Activated CD8-positive, alpha-beta T cell treated with anti-CD3 and anti-CD28 coated beads, Interleukin-2, amount 10 ng/mL, durations not matched to agents 7 days and 5 days (primary cell): ENCODE data around the gene KRT9. TPM values are rescaled to one million over a fixed set of nuclear protein-coding genes. Genes with fewer than 3 reads are reported as not detected.

Experiments used
- ATAC-seq: fragments of 150-1000 bp; cut with Tn5 transposase; one replicate; pipeline ENCODE4 v1.10.0; 2021; ENCODE audit warnings: moderate library complexity
- CTCF ChIA-PET: fragments of 350-600 bp; sonication (Branson Sonifier 250); formaldehyde crosslinking; loops from one replicate; lab custom pipeline; 2021; ENCODE audit warnings: antibody characterized with exemption; lab: Charles Lee
- POLR2A ChIA-PET: fragments of 350-600 bp; sonication (Branson Sonifier 250); formaldehyde crosslinking; loops from one replicate; lab custom pipeline; 2021; ENCODE audit warnings: antibody characterized with exemption; lab: Charles Lee
- DNase-seq: peaks from one replicate; pipeline ENCODE4 v3.0.0-alpha.2; 2020
- H3K27ac Mint-ChIP-seq: one replicate; pipeline ENCODE4 v1.8.0; 2021; ENCODE audit warnings: mild to moderate bottlenecking, mixed read lengths
- H3K27me3 Mint-ChIP-seq: one replicate; pipeline ENCODE4 v1.8.0; 2021; ENCODE audit warnings: low read depth, mixed read lengths
- H3K36me3 Mint-ChIP-seq: one replicate; pipeline ENCODE4 v1.8.0; 2021; ENCODE audit warnings: low read depth, mixed read lengths
- H3K4me1 Mint-ChIP-seq: one replicate; pipeline ENCODE4 v1.8.0; 2021; ENCODE audit warnings: low read depth, mixed read lengths
- H3K4me3 Mint-ChIP-seq: one replicate; pipeline ENCODE4 v1.8.0; 2021; ENCODE audit warnings: mild to moderate bottlenecking, mixed read lengths
- H3K9me3 Mint-ChIP-seq: one replicate; pipeline ENCODE4 v1.8.0; 2022; ENCODE audit warnings: mixed read lengths; ENCODE audit not compliant: insufficient read depth
- total RNA-seq, 2 experiments: library from RNA; stranded (reverse); gene quantifications; one replicate each; pipeline ENCODE4 v1.2.3, GENCODE V29; 2021

KRT9 gene
- total RNA-seq, 2 experiments from 2014 or later = not detected

DNA sequence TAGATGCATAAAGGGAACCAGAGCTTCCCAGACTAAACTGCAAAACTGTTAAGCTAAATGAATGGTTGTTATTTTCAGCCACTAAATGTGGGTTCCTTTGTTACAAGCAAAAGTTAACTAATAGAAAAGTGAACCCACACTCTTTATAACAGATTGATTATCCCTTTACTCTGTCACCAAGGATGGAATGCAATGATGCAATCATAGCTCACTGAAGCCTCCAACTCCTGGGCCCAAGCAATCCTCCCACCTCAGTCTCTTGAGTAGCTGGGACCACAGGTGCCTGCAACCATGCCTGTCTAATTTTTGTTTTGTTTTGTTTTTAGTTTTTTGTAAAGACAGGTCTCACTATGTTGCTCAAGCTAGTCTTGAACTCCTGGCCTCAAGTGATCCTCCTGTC is 6.5 kb downstream of the KRT9 start:
- no peak for ATAC-seq
- H3K36me3 Mint-ChIP-seq = peaks cover 5% of the 10 kb centered on the region
- POLR2A ChIA-PET = no interaction called here
- H3K4me1 Mint-ChIP-seq = peaks cover 8% of the 10 kb centered on the region
- no peak overlapping the region for H3K4me3 Mint-ChIP-seq
- DNase-seq = no peak
- H3K27me3 Mint-ChIP-seq = peaks cover 30% of the 10 kb centered on the region
- no peak overlapping the region for H3K27ac Mint-ChIP-seq
- H3K9me3 Mint-ChIP-seq = peaks cover 8% of the 10 kb centered on the region
- CTCF ChIA-PET = interaction anchor here (1.2 to 4.9 kb wide), 4 partner anchors 16 to 243 kb away, joined by 4 to 31 read pairs (median 11); no protein-coding TSS in a partner anchor

DNA sequence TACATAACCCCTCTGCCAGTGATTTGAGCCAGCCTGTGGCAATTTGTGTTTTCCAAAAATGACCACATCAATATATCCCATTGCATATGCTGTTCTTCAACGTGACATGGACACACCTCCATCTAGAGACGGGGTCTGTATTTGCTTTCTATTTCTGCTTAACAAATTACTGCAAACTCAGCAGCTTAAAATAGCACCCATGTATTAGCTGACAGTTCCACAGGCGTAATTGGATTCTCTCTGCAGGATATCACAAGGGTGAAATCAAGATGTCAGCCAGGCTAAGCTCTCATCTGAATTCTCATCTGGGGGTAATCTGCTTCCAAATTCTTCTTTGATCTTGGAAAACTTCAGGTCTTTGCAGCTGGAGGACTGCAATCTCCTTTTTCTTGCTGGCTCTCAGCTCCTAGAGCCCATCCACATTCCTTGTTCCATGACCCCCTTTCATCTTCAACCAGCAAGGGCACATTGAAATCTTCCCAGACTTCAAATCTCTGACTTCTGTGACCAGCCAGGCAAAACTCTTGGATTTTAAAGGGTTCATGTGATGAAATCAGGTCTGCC is 8.2 kb downstream of the KRT9 start:
- no peak for DNase-seq
- Mint-ChIP-seq H3K9me3 (peaks cover 8% of the 10 kb centered on the region), H3K4me1 (peaks cover 8% of the 10 kb centered on the region), H3K36me3 (peaks cover 5% of the 10 kb centered on the region), H3K27ac (no peak overlapping the region), H3K4me3 (no peak overlapping the region), H3K27me3 (peaks cover 33% of the 10 kb centered on the region)
- ChIA-PET POLR2A (no interaction called here), CTCF (interaction anchor here (1.1 to 4.9 kb wide), 4 partner anchors 14 to 102 kb away, joined by 3 to 31 read pairs (median 8); no protein-coding TSS in a partner anchor)
- no peak for ATAC-seq

DNA sequence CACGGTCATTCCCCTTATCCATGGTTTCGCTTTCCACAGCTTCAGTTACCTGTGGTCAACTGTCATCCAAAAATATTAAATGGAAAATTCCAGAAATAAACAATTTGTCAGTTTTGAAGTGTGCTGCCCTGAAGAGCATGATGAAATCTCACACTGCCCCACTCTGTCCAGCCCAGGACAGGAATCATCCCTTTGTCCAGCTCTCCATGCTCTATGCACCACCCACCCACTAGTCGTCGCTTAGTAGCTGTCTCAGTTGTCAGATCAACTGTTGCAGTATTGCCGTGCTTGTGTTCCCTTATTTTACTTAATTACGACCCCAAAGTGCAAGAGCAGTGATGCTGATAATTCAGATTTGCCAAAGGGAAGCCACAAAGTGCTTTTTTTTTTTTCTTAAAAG is 10.3 kb downstream of the KRT9 start:
- ATAC-seq = no peak

DNA sequence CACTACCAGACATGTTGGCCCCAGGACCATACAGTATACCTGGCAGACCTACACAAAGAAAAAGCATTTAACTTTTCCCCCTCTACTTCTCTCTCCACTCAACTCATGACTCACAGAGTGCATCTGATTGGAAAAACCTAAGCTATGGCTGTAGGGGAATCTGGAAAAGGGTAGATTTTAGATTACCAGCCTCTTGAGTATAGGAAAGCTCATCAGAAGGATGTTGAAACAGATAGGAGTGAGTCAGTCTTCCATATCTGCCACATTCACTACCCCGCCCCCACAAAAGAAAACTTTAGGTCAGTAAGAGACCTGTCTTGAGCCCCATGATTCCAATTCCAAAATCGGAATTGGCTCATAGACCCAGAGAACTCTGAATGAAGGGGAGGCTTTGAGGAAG is 12.3 kb downstream of the KRT9 start:
- Mint-ChIP-seq H3K36me3 (no peaks in the 10 kb centered on the region), H3K27ac (no peak overlapping the region), H3K4me1 (no peaks in the 10 kb centered on the region), H3K9me3 (no peaks in the 10 kb centered on the region), H3K4me3 (no peak overlapping the region), H3K27me3 (peaks cover 31% of the 10 kb centered on the region)
- no peak for ATAC-seq
- POLR2A ChIA-PET = no interaction called here
- no peak for DNase-seq
- CTCF ChIA-PET = interaction anchor here (2.6 to 2.8 kb wide), 2 partner anchors 10 kb away, joined by 19 to 29 read pairs; no protein-coding TSS in a partner anchor

More for the DNA sequence above, 10.3 kb downstream of the KRT9 start:
- ChIA-PET POLR2A (no interaction called here), CTCF (interaction anchor here (2.6 kb wide), 1 partner anchor 12 kb away, joined by 19 read pairs; no protein-coding TSS in a partner anchor)
- Mint-ChIP-seq H3K9me3 (no peaks in the 10 kb centered on the region), H3K27me3 (peaks cover 35% of the 10 kb centered on the region), H3K4me1 (no peaks in the 10 kb centered on the region), H3K4me3 (no peak overlapping the region), H3K27ac (no peak overlapping the region), H3K36me3 (no peaks in the 10 kb centered on the region)
- no peak for DNase-seq

DNA sequence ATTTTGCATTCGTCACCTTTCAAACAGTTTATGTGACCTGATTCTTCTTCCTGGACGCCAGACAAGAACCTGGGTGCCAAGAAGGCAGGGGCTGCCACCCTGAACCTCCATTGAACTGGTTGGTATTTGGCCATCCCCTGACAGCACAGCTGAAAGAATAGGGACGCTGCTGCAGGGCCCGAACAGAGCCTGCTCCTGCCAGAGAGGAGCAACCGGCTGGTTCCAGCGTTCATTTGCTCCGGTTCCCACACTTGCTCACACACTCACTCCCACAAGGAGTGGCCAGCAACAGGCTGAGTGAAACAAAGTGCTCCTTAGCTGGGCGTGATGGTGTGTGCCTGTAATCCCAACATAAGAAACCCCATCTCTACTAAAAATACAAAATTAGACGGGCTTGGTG is 14.9 kb downstream of the KRT9 start:
- Mint-ChIP-seq H3K9me3 (no peaks in the 10 kb centered on the region), H3K27me3 (peaks cover 24% of the 10 kb centered on the region), H3K4me1 (no peaks in the 10 kb centered on the region), H3K4me3 (no peak overlapping the region), H3K27ac (no peak overlapping the region), H3K36me3 (no peaks in the 10 kb centered on the region)
- no peak for ATAC-seq
- ChIA-PET CTCF (interaction anchor here (1.6 to 2.8 kb wide), 3 partner anchors 8 to 106 kb away, joined by 6 to 29 read pairs (median 8); no protein-coding TSS in a partner anchor), POLR2A (no interaction called here)
- no peak for DNase-seq

DNA sequence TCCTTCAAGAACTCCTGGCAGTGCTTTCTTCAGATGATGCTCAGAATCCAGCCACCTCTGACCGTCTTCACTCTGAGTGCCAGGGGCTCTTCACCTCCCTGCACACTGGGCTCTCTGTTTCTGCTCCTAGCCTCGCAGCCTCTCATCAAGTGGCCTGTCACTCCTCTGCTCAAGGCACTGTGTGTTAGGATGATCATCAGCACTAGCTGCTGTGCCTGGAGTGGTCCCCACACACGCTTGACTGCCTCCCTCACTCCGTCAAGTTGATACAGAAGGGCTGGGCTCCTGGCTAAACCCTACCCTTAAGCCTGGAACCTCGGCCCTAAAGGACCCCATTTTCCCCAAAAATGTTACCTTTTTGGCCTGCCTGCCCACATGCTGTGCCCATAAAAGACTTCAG is 15.6 kb downstream of the KRT9 start:
- H3K9me3 Mint-ChIP-seq = no peaks in the 10 kb centered on the region
- no peaks in the 10 kb centered on the region for H3K4me1 Mint-ChIP-seq
- peaks cover 25% of the 10 kb centered on the region for H3K27me3 Mint-ChIP-seq
- DNase-seq = no peak
- H3K4me3 Mint-ChIP-seq = no peak overlapping the region
- no peaks in the 10 kb centered on the region for H3K36me3 Mint-ChIP-seq
- no peak overlapping the region for H3K27ac Mint-ChIP-seq
- ChIA-PET CTCF (no interaction called here), POLR2A (no interaction called here)
- no peak for ATAC-seq

DNA sequence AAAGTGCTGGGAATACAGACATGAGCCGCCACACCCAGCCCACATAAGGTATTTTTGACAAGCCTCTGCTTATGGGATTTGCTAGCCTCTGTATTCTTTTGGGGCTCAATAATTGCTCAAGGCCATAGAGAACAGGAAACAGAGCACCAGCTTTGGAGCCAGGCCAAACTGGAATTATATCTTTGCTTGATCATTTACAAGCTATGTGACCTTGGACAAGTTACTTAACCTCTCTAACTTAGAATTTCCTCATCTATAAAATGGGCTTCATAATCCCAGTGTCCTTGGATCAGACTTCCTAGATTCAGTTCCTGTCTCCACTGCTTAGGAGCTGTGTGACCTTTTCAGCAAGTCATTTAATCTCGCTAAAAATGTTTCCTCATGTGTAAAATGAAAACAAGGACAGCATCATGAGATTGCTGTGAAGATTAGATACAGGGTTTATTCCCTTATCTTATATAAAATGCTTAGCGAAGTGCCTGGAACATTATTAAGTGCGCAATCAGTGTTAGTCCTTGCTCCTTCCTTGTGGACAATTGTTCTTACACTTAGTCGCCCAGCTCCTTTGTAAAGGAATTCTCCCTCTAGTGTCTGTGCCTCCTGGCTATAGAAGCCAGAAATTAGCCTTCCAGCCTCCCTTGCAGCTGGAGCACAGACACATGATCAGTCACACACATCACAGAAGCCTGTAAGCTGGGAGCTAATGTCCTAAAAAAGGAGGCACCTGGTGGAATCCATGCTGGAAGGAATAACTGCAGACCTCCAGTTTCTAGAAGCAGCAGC is 16.6 kb downstream of the KRT9 start:
- ATAC-seq (no peak), DNase-seq (no peak)
- no peaks in the 10 kb centered on the region for H3K4me1 Mint-ChIP-seq
- H3K4me3 Mint-ChIP-seq = no peak overlapping the region
- no peaks in the 10 kb centered on the region for H3K36me3 Mint-ChIP-seq
- no peaks in the 10 kb centered on the region for H3K9me3 Mint-ChIP-seq
- peaks cover 21% of the 10 kb centered on the region for H3K27me3 Mint-ChIP-seq
- ChIA-PET POLR2A (no interaction called here), CTCF (interaction anchor here (1.3 to 8.6 kb wide), 2 partner anchors 93 to 111 kb away, joined by 7 to 204 read pairs; no protein-coding TSS in a partner anchor)
- no peak overlapping the region for H3K27ac Mint-ChIP-seq

DNA sequence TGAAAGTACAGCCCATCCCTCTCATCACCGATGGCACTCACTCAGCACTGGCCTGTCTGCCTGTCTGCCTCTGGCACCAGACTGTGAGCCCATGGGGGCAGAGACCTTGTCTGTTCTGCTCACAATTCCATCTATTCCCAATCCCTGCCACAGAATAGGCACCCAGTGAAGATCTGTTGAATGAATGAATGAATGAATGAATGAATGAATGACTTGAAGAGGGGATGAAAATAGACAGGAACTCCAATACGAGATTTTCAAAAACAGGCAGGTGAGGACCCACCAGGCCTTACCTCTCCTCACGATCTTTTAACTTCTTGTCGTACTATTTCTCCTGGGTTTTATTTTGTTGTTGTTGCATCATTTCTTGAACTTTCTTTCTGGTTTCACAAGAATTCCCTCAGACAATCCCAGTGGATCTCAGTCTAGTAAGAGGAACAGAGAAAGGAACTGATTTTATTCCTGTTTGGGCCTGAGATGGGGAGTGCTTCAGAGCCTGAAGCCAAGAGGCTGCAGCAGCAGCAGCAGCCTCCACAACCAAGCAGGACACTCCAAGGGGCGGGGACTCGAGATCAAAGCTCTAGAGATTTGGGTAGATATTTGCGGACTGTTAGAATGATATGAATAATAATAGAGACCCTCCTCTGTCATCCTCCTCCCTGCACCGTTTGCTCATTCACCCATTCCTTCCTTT is 17.7 kb downstream of the KRT9 start:
- no peak overlapping the region for H3K4me3 Mint-ChIP-seq
- H3K4me1 Mint-ChIP-seq = peaks cover 5% of the 10 kb centered on the region
- POLR2A ChIA-PET = interaction anchor here (0.5 kb wide), 1 partner anchor 95 kb away, joined by 3 read pairs; no protein-coding TSS in a partner anchor
- DNase-seq (no peak), ATAC-seq (no peak)
- H3K36me3 Mint-ChIP-seq = no peaks in the 10 kb centered on the region
- peaks cover 14% of the 10 kb centered on the region for H3K27me3 Mint-ChIP-seq
- no peaks in the 10 kb centered on the region for H3K9me3 Mint-ChIP-seq
- no peak overlapping the region for H3K27ac Mint-ChIP-seq
- CTCF ChIA-PET = interaction anchor here (1.0 to 8.6 kb wide), 3 partner anchors 94 to 112 kb away, joined by 6 to 204 read pairs (median 7); no protein-coding TSS in a partner anchor

DNA sequence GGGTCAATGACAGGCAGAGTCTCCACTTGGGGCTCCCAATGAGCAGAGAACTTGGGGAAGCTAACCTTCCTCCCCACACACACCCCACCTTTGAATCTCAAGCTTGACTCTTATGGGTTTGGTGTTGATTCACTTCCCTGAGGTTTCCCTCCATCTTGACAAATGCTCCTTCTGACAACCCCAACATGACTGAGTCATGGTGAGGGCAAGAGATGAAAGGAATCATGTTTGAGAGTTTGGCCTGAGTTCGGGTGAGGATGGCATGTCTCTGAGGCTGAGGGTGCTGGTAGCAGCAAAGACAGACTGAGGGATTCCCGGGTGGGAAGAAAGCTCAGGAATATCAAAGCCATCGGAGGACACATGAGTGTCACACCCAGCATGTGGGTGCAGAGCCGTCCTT is 18.7 kb downstream of the KRT9 start:
- ATAC-seq (no peak), DNase-seq (no peak)
- ChIA-PET POLR2A (no interaction called here), CTCF (interaction anchor here (1.0 to 8.6 kb wide), 3 partner anchors 95 to 113 kb away, joined by 6 to 204 read pairs (median 107); no protein-coding TSS in a partner anchor)
- H3K4me3 Mint-ChIP-seq = no peak overlapping the region
- H3K9me3 Mint-ChIP-seq = no peaks in the 10 kb centered on the region
- no peaks in the 10 kb centered on the region for H3K36me3 Mint-ChIP-seq
- peaks cover 10% of the 10 kb centered on the region for H3K27me3 Mint-ChIP-seq
- no peak overlapping the region for H3K27ac Mint-ChIP-seq
- H3K4me1 Mint-ChIP-seq = peaks cover 13% of the 10 kb centered on the region

DNA sequence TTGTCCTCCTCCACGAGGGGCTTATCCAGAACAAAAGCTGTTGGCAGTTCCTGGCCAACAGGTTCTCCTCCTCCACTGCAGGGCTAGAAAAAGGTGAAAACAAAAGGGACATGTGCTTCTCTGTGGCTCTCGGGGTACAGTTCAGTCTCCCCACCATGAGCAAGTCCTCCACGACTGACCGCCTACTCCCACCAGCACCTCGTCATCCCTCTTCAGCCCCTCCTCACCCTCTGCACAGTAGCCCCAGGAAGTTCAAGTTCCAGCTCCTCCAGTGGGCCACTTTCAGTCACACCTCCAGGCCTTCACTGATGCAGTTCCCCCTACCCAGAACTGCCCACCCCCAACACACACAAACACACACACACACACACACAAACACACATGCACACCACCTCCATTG is 19.4 kb downstream of the KRT9 start:
- peaks cover 10% of the 10 kb centered on the region for H3K27me3 Mint-ChIP-seq
- no peak overlapping the region for H3K27ac Mint-ChIP-seq
- H3K4me3 Mint-ChIP-seq = no peak overlapping the region
- ATAC-seq (no peak), DNase-seq (no peak)
- no peaks in the 10 kb centered on the region for H3K9me3 Mint-ChIP-seq
- CTCF ChIA-PET = interaction anchor here (5.4 to 8.6 kb wide), 2 partner anchors 96 to 114 kb away, joined by 107 to 204 read pairs; no protein-coding TSS in a partner anchor
- POLR2A ChIA-PET = no interaction called here
- H3K36me3 Mint-ChIP-seq = no peaks in the 10 kb centered on the region
- peaks cover 20% of the 10 kb centered on the region for H3K4me1 Mint-ChIP-seq

DNA sequence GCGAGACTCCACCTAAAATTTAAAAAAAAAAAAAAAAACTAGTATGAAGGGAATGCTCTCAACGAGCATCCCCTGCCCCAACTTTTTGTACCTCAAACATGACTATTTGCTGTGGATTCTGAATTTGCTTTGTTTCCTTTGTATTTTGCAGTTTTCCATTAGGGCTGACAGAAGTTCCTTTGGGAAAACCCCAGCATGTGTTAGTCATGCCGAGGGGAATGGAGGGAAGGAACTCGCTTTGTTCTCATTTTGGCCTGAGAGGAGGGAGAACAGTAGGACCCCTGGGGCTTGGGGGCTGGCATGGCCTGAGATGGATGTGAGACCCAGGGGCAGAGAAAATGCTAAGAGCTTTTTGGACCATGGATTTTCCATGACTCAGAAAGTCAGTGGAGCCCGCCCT is 20.5 kb downstream of the KRT9 start:
- ChIA-PET POLR2A (no interaction called here), CTCF (interaction anchor here (5.4 to 8.6 kb wide), 2 partner anchors 97 to 115 kb away, joined by 107 to 204 read pairs; no protein-coding TSS in a partner anchor)
- no peak overlapping the region for H3K27ac Mint-ChIP-seq
- DNase-seq (no peak), ATAC-seq (no peak)
- no peaks in the 10 kb centered on the region for H3K9me3 Mint-ChIP-seq
- H3K36me3 Mint-ChIP-seq = no peaks in the 10 kb centered on the region
- H3K27me3 Mint-ChIP-seq = peaks cover 13% of the 10 kb centered on the region
- H3K4me3 Mint-ChIP-seq = no peak overlapping the region
- H3K4me1 Mint-ChIP-seq = peaks cover 20% of the 10 kb centered on the region
